ENCODE data around the gene RNF31.
A peak's percentile ranks its signal among the peaks of the same experiment; 100 is the strongest.

Gene RNF31

GRCh38 chr14:24145690-24146452, 1.4 kb upstream of the RNF31 start:
- Histone ChIP-seq H3K36me3 (ENCODE audit: control insufficient read depth, insufficient read depth, low read length) (peaks cover 28% of the 10 kb centered on the region), H3K9ac (ENCODE audit: low read depth, low read length) (peak overlapping the region; percentile 87), H3K4me3 (ENCODE audit: low read depth, low read length) (peak overlapping the region; percentile 92), H3K27me3 (ENCODE audit: control insufficient read depth, insufficient read depth, low read length) (no peaks in the 10 kb centered on the region), H3K4me1 (ENCODE audit: control insufficient read depth, insufficient read depth, low read length) (peaks cover 3% of the 10 kb centered on the region), H3K9me3 (ENCODE audit: control insufficient read depth, insufficient read depth, low read length) (no peaks in the 10 kb centered on the region)

- Histone ChIP-seq H3K9me3 (ENCODE audit: control insufficient read depth, insufficient read depth, low read length) (no peaks in the 10 kb centered on the region), H3K36me3 (ENCODE audit: control insufficient read depth, insufficient read depth, low read length) (peaks cover 34% of the 10 kb centered on the region), H3K27me3 (ENCODE audit: control insufficient read depth, insufficient read depth, low read length) (no peaks in the 10 kb centered on the region), H3K4me1 (ENCODE audit: control insufficient read depth, insufficient read depth, low read length) (peaks cover 3% of the 10 kb centered on the region), H3K4me3 (ENCODE audit: low read depth, low read length) (peak within 1 kb of the TSS; percentile 98), H3K9ac (ENCODE audit: low read depth, low read length) (peak within 1 kb of the TSS; percentile 87)
Observed at GRCh38 chr14:24146453-24146977, 783 bp upstream of the RNF31 start, which contains the start of gene PSME2. Gene PSME2 (minus strand): TSS chr14:24146610. CDS start chr14:24146581, 29 bp downstream.

GRCh38 chr14:24147761-24148428, 597 bp downstream of the RNF31 start:
- H3K9me3 ChIP-seq (ENCODE audit: control insufficient read depth, insufficient read depth, low read length) = no peaks in the 10 kb centered on the region
- H3K27me3 ChIP-seq (ENCODE audit: control insufficient read depth, insufficient read depth, low read length) = no peaks in the 10 kb centered on the region
- peak overlapping the region; percentile 98 for H3K4me3 ChIP-seq (ENCODE audit: low read depth, low read length)
- peaks cover 3% of the 10 kb centered on the region for H3K4me1 ChIP-seq (ENCODE audit: control insufficient read depth, insufficient read depth, low read length)
- H3K9ac ChIP-seq (ENCODE audit: low read depth, low read length) = peak overlapping the region; percentile 81
- H3K36me3 ChIP-seq (ENCODE audit: control insufficient read depth, insufficient read depth, low read length) = peaks cover 44% of the 10 kb centered on the region

GRCh38 chr14:24149302-24149969, 2.1 kb downstream of the RNF31 start:
- H3K4me3 ChIP-seq (ENCODE audit: low read depth, low read length) = no peak overlapping the region
- no peaks in the 10 kb centered on the region for H3K9me3 ChIP-seq (ENCODE audit: control insufficient read depth, insufficient read depth, low read length)
- peaks cover 3% of the 10 kb centered on the region for H3K4me1 ChIP-seq (ENCODE audit: control insufficient read depth, insufficient read depth, low read length)
- peaks cover 38% of the 10 kb centered on the region for H3K36me3 ChIP-seq (ENCODE audit: control insufficient read depth, insufficient read depth, low read length)
- no peaks in the 10 kb centered on the region for H3K27me3 ChIP-seq (ENCODE audit: control insufficient read depth, insufficient read depth, low read length)
- H3K9ac ChIP-seq (ENCODE audit: low read depth, low read length) = no peak overlapping the region

DNA sequence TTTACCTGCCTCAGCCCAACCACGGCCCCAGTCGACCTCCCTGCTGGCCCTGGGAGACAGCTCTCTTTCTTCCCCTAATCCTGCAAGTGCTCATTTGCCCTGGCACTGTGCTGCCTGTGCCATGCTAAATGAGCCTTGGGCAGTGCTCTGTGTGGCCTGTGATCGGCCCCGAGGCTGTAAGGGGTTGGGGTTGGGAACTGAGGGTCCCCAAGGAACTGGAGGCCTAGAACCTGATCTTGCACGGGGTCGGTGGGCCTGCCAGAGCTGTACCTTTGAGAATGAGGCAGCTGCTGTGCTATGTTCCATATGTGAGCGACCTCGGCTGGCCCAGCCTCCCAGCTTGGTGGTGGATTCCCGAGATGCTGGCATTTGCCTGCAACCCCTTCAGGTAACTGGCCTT, 2.8 kb downstream of the RNF31 start:
- no peaks in the 10 kb centered on the region for H3K9me3 ChIP-seq (ENCODE audit: control insufficient read depth, insufficient read depth, low read length)
- no peak overlapping the region for H3K4me3 ChIP-seq (ENCODE audit: low read depth, low read length)
- no peaks in the 10 kb centered on the region for H3K27me3 ChIP-seq (ENCODE audit: control insufficient read depth, insufficient read depth, low read length)
- H3K36me3 ChIP-seq (ENCODE audit: control insufficient read depth, insufficient read depth, low read length) = peaks cover 40% of the 10 kb centered on the region
- H3K9ac ChIP-seq (ENCODE audit: low read depth, low read length) = no peak overlapping the region
- H3K4me1 ChIP-seq (ENCODE audit: control insufficient read depth, insufficient read depth, low read length) = peaks cover 3% of the 10 kb centered on the region

DNA sequence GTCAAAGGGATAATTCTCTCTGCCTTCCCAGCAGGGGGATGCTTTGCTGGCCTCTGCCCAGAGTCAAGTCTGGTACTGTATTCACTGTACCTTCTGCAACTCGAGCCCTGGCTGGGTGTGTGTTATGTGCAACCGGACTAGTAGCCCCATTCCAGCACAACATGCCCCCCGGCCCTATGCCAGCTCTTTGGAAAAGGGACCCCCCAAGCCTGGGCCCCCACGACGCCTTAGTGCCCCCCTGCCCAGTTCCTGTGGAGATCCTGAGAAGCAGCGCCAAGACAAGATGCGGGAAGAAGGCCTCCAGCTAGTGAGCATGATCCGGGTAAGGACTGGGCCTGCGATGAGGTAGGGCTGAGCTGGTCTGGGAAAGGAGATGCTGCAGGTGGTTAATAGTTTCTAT, 3.3 kb downstream of the RNF31 start:
- no peak overlapping the region for H3K4me3 ChIP-seq (ENCODE audit: low read depth, low read length)
- H3K36me3 ChIP-seq (ENCODE audit: control insufficient read depth, insufficient read depth, low read length) = peaks cover 45% of the 10 kb centered on the region
- peaks cover 3% of the 10 kb centered on the region for H3K4me1 ChIP-seq (ENCODE audit: control insufficient read depth, insufficient read depth, low read length)
- no peaks in the 10 kb centered on the region for H3K9me3 ChIP-seq (ENCODE audit: control insufficient read depth, insufficient read depth, low read length)
- no peaks in the 10 kb centered on the region for H3K27me3 ChIP-seq (ENCODE audit: control insufficient read depth, insufficient read depth, low read length)
- H3K9ac ChIP-seq (ENCODE audit: low read depth, low read length) = no peak overlapping the region

DNA sequence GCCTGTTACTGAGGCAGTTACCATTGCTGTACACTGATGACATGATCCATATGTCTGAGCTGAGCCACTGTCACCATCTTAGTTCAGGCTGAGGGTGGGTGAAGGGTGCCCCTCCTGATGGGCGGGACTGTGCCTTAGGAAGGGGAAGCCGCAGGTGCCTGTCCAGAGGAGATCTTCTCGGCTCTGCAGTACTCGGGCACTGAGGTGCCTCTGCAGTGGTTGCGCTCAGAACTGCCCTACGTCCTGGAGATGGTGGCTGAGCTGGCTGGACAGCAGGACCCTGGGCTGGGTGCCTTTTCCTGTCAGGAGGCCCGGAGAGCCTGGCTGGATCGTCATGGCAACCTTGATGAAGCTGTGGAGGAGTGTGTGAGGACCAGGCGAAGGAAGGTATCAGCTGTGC, 3.7 kb downstream of the RNF31 start:
- no peak overlapping the region for H3K4me3 ChIP-seq (ENCODE audit: low read depth, low read length)
- no peaks in the 10 kb centered on the region for H3K9me3 ChIP-seq (ENCODE audit: control insufficient read depth, insufficient read depth, low read length)
- peaks cover 50% of the 10 kb centered on the region for H3K36me3 ChIP-seq (ENCODE audit: control insufficient read depth, insufficient read depth, low read length)
- no peaks in the 10 kb centered on the region for H3K27me3 ChIP-seq (ENCODE audit: control insufficient read depth, insufficient read depth, low read length)
- no peak overlapping the region for H3K9ac ChIP-seq (ENCODE audit: low read depth, low read length)
- H3K4me1 ChIP-seq (ENCODE audit: control insufficient read depth, insufficient read depth, low read length) = peaks cover 3% of the 10 kb centered on the region

DNA sequence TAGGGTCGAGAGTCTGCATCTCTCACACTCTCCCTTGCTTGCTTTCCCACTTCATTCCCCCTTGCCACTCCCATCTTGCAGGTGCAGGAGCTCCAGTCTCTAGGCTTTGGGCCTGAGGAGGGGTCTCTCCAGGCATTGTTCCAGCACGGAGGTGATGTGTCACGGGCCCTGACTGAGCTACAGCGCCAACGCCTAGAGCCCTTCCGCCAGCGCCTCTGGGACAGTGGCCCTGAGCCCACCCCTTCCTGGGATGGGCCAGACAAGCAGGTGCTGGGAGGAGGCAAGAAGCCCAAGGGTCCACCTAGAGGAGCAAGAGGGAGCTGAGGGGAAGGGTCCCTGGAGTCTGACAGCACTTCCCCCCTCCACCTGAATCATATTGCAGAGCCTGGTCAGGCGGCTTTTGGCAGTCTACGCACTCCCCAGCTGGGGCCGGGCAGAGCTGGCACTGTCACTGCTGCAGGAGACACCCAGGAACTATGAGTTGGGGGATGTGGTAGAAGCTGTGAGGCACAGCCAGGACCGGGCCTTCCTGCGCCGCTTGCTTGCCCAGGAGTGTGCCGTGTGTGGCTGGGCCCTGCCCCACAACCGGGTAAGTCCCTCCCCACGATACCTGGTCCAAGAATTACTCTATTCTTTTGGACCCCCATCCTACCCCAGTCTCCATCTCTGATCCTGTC, 4.2 kb downstream of the RNF31 start:
- Histone ChIP-seq H3K27me3 (ENCODE audit: control insufficient read depth, insufficient read depth, low read length) (no peaks in the 10 kb centered on the region), H3K4me3 (ENCODE audit: low read depth, low read length) (no peak overlapping the region), H3K36me3 (ENCODE audit: control insufficient read depth, insufficient read depth, low read length) (peaks cover 53% of the 10 kb centered on the region), H3K4me1 (ENCODE audit: control insufficient read depth, insufficient read depth, low read length) (peaks cover 3% of the 10 kb centered on the region), H3K9me3 (ENCODE audit: control insufficient read depth, insufficient read depth, low read length) (no peaks in the 10 kb centered on the region), H3K9ac (ENCODE audit: low read depth, low read length) (no peak overlapping the region)

GRCh38 chr14:24155100-24155499, 7.8 kb downstream of the RNF31 start:
- Histone ChIP-seq H3K4me3 (ENCODE audit: low read depth, low read length) (no peak overlapping the region), H3K9me3 (ENCODE audit: control insufficient read depth, insufficient read depth, low read length) (no peaks in the 10 kb centered on the region), H3K4me1 (ENCODE audit: control insufficient read depth, insufficient read depth, low read length) (no peaks in the 10 kb centered on the region), H3K27me3 (ENCODE audit: control insufficient read depth, insufficient read depth, low read length) (no peaks in the 10 kb centered on the region), H3K9ac (ENCODE audit: low read depth, low read length) (no peak overlapping the region), H3K36me3 (ENCODE audit: control insufficient read depth, insufficient read depth, low read length) (peaks cover 60% of the 10 kb centered on the region)

DNA sequence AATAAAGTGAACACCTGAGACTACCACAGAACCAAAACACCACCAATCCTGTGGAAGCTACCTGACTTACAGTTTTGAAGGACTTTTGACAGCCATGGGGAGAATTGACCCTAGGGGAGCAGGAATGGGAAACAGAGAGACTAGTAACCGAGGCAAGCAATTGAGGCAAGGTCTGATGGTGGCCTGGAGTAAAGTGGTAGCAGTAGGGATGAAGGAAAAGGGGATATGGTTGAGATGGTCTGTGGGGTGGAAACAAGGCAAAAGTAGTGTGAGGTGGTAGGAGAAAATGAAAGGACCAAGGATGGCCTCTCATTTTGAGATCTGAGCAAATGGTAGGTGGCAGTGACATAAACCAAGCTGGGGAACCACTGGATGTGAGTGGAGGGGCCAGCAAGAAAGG, 9.5 kb downstream of the RNF31 start:
- Histone ChIP-seq H3K9me3 (ENCODE audit: control insufficient read depth, insufficient read depth, low read length) (no peaks in the 10 kb centered on the region), H3K27me3 (ENCODE audit: control insufficient read depth, insufficient read depth, low read length) (no peaks in the 10 kb centered on the region), H3K4me1 (ENCODE audit: control insufficient read depth, insufficient read depth, low read length) (peaks cover 3% of the 10 kb centered on the region), H3K36me3 (ENCODE audit: control insufficient read depth, insufficient read depth, low read length) (peaks cover 49% of the 10 kb centered on the region), H3K9ac (ENCODE audit: low read depth, low read length) (no peak overlapping the region), H3K4me3 (ENCODE audit: low read depth, low read length) (no peak overlapping the region)

DNA sequence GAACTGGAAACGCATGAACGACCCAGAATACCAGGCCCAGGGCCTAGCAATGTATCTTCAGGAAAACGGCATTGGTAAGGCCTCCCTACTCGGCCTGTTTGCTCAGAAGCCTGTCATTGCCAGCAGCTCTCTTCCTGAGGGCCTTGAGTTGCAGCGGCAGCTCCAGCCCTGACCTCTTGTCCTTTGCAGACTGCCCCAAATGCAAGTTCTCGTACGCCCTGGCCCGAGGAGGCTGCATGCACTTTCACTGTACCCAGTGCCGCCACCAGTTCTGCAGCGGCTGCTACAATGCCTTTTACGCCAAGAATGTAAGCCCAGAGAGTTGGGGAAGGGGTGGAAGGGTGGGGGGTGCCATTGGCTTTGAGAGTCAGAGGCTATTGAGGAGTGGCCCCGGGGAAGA, 10.0 kb downstream of the RNF31 start:
- peaks cover 45% of the 10 kb centered on the region for H3K36me3 ChIP-seq (ENCODE audit: control insufficient read depth, insufficient read depth, low read length)
- H3K4me1 ChIP-seq (ENCODE audit: control insufficient read depth, insufficient read depth, low read length) = peaks cover 3% of the 10 kb centered on the region
- no peaks in the 10 kb centered on the region for H3K9me3 ChIP-seq (ENCODE audit: control insufficient read depth, insufficient read depth, low read length)
- H3K27me3 ChIP-seq (ENCODE audit: control insufficient read depth, insufficient read depth, low read length) = no peaks in the 10 kb centered on the region
- H3K4me3 ChIP-seq (ENCODE audit: low read depth, low read length) = no peak overlapping the region
- H3K9ac ChIP-seq (ENCODE audit: low read depth, low read length) = no peak overlapping the region
